Measurements from ENCODE around the gene RNASE12. TPM values are rescaled to one million over a fixed set of nuclear protein-coding genes. Genes with fewer than 3 reads are reported as not detected.
"Not testable (repeated sequence)": the region's sequence is repeated elsewhere in the genome, so short reads cannot be mapped to it uniquely, and the experiment has no call there.

Gene RNASE12
- total RNA-seq, 2 donors from 2014 or later = not detected

- Histone ChIP-seq H3K36me3 (ENCODE audit: control insufficient read depth, insufficient read depth, low read length) (no peaks in the 10 kb centered on the region), H3K9me3 (ENCODE audit: control insufficient read depth, low read length) (no peaks in the 10 kb centered on the region), H3K27ac (ENCODE audit: low read depth, low read length) (no peak overlapping the region), H3K27me3 (ENCODE audit: control insufficient read depth, insufficient read depth, low read length, poor library complexity, severe bottlenecking) (no peaks in the 10 kb centered on the region), H3K4me1 (ENCODE audit: control insufficient read depth, insufficient read depth, low read length) (no peaks in the 10 kb centered on the region), H3K9ac (ENCODE audit: extremely low read depth, low read length, poor library complexity, severe bottlenecking) (no peak overlapping the region), H3K4me3 (ENCODE audit: low read length) (no peak overlapping the region)
- WGBS, 2 experiments (ENCODE audit: insufficient coverage in 1 of 2, insufficient read length in 1 of 2) = 64 to 89% methylated on average over 2 of the region's 2 CpGs
- H3K27me3 Mint-ChIP-seq (ENCODE audit: insufficient read depth) = peaks cover 19% of the 10 kb centered on the region
- no peaks in the 10 kb centered on the region for H3K9me3 Mint-ChIP-seq
- peak; percentile 22 for DNase-seq
- no peaks in the 10 kb centered on the region for H3K36me3 Mint-ChIP-seq (ENCODE audit: low read depth)
- no peak for TF ChIP-seq CTCF (conservative IDR thresholded peaks at IDR 0.05)
- peaks cover 9% of the 10 kb centered on the region for H3K4me1 Mint-ChIP-seq
- no peak overlapping the region for H3K27ac Mint-ChIP-seq
- no peak overlapping the region for H3K4me3 Mint-ChIP-seq
Observed at GRCh38 chr14:20620798-20621478, 29.8 kb upstream of the RNASE12 start.

- H3K9me3 ChIP-seq (ENCODE audit: control insufficient read depth, low read length); H3K36me3 ChIP-seq (ENCODE audit: control insufficient read depth, insufficient read depth, low read length); H3K9me3 Mint-ChIP-seq; H3K9ac ChIP-seq (ENCODE audit: extremely low read depth, low read length, poor library complexity, severe bottlenecking); H3K4me3 ChIP-seq (ENCODE audit: low read length); H3K27ac Mint-ChIP-seq; DNase-seq; H3K4me3 Mint-ChIP-seq; H3K27me3 ChIP-seq (ENCODE audit: control insufficient read depth, insufficient read depth, low read length, poor library complexity, severe bottlenecking); H3K4me1 ChIP-seq (ENCODE audit: control insufficient read depth, insufficient read depth, low read length); H3K27ac ChIP-seq (ENCODE audit: low read depth, low read length); H3K36me3 Mint-ChIP-seq (ENCODE audit: low read depth): not testable (repeated sequence)
- peaks cover 15% of the 10 kb centered on the region for H3K4me1 Mint-ChIP-seq
- 90 to 91% methylated on average over 4 to 6 of the region's 6 CpGs for WGBS, 2 experiments (ENCODE audit: insufficient coverage in 1 of 2, insufficient read length in 1 of 2)
- H3K27me3 Mint-ChIP-seq (ENCODE audit: insufficient read depth) = peaks cover 17% of the 10 kb centered on the region
Observed at GRCh38 chr14:20619688-20620087, 28.5 kb upstream of the RNASE12 start.

GRCh38 chr14:20618271-20618749 is 27.1 kb upstream of the RNASE12 start:
- no peak overlapping the region for H3K4me3 ChIP-seq (ENCODE audit: low read length)
- H3K9me3 ChIP-seq (ENCODE audit: control insufficient read depth, low read length) = no peaks in the 10 kb centered on the region
- WGBS, 2 experiments (ENCODE audit: insufficient coverage in 1 of 2, insufficient read length in 1 of 2) = 69 to 86% methylated on average over 2 to 4 of the region's 4 CpGs
- DNase-seq = no peak
- no peaks in the 10 kb centered on the region for H3K4me1 ChIP-seq (ENCODE audit: control insufficient read depth, insufficient read depth, low read length)
- H3K9me3 Mint-ChIP-seq = no peaks in the 10 kb centered on the region
- no peak overlapping the region for H3K27ac ChIP-seq (ENCODE audit: low read depth, low read length)
- H3K4me3 Mint-ChIP-seq = no peak overlapping the region
- H3K36me3 ChIP-seq (ENCODE audit: control insufficient read depth, insufficient read depth, low read length) = no peaks in the 10 kb centered on the region
- H3K9ac ChIP-seq (ENCODE audit: extremely low read depth, low read length, poor library complexity, severe bottlenecking) = no peak overlapping the region
- peaks cover 13% of the 10 kb centered on the region for H3K27me3 Mint-ChIP-seq (ENCODE audit: insufficient read depth)
- peaks cover 18% of the 10 kb centered on the region for H3K4me1 Mint-ChIP-seq
- H3K27ac Mint-ChIP-seq = no peak overlapping the region
- H3K27me3 ChIP-seq (ENCODE audit: control insufficient read depth, insufficient read depth, low read length, poor library complexity, severe bottlenecking) = no peaks in the 10 kb centered on the region
- no peak for TF ChIP-seq CTCF (conservative IDR thresholded peaks at IDR 0.05)
- no peaks in the 10 kb centered on the region for H3K36me3 Mint-ChIP-seq (ENCODE audit: low read depth)

Data from endodermal cell (in vitro differentiated cells).